Sciatic nerve (tissue), 2 donors: Measurements from ENCODE around the gene DEAF1. TPM values are rescaled to one million over a fixed set of nuclear protein-coding genes. Genes with fewer than 3 reads are reported as not detected.
"Not testable (repeated sequence)": the region's sequence is repeated elsewhere in the genome, so short reads cannot be mapped to it uniquely, and the experiment has no call there.

ENCODE experiments used
- ATAC-seq: fragments of 200-7000 bp; cut with Tn5 transposase; one replicate; pipeline ENCODE4 v1.9.1; 2020; ENCODE audit warnings: mild to moderate bottlenecking, moderate library complexity
- DNase-seq: peaks from one replicate; pipeline ENCODE4 v3.0.0-alpha.2; 2020; ENCODE audit warnings: low spot score
- intact Hi-C: fragments of 100-400 bp; cut with DNase I; formaldehyde crosslinking; loops from one replicate; pipeline ENCODE4 v1.14.2; 2022
- total RNA-seq: library from RNA; stranded (reverse); fragmentation: NEBNext Ultra II Directional; extraction: Animal tissue kit (Norgen Biotek cat#: 25700); gene quantifications from one replicate; pipeline ENCODE4 v1.2.1, GENCODE V29; 2021
- donor health status: DM: no; HTN: no; CAD: no.
- donor health status: DM: no; HTN: no; CAD: no.

The DEAF1 gene
- total RNA-seq, 1 donor from 2014 or later, result 52.8 TPM

- intact Hi-C loops, result no loop called here
- ATAC-seq (no peak), DNase-seq (no peak)
Observed at GRCh38 chr11:656866-657265, 38.2 kb downstream of the DEAF1 start.

- ATAC-seq, result no peak
- no peak for DNase-seq
- intact Hi-C loops, result no loop called here
Observed at GRCh38 chr11:656426-656825, 38.6 kb downstream of the DEAF1 start.

- intact Hi-C loops, result no loop called here
- ATAC-seq (no peak), DNase-seq (no peak)
Observed at GRCh38 chr11:655036-655726, 39.8 kb downstream of the DEAF1 start.

- ATAC-seq, DNase-seq, intact Hi-C loops: not testable (repeated sequence)
Observed at GRCh38 chr11:654444-654843, 40.6 kb downstream of the DEAF1 start.

- intact Hi-C loops, result no loop called here
- ATAC-seq (no peak), DNase-seq (no peak)
Observed at GRCh38 chr11:653837-654236, 41.2 kb downstream of the DEAF1 start.

GRCh38 chr11:653136-653535 lies 41.9 kb downstream of the DEAF1 start:
- ATAC-seq, DNase-seq, intact Hi-C loops: not testable (repeated sequence)

- intact Hi-C loops, result no loop called here
- DNase-seq (no peak), ATAC-seq (no peak)
Observed at GRCh38 chr11:650482-650881, 44.5 kb downstream of the DEAF1 start.

GRCh38 chr11:647672-648158 lies 47.3 kb downstream of the DEAF1 start:
- ATAC-seq, intact Hi-C loops, DNase-seq: not testable (repeated sequence)

GRCh38 chr11:646214-646613 lies 48.8 kb downstream of the DEAF1 start:
- ATAC-seq (no peak), DNase-seq (no peak)
- intact Hi-C loops, result no loop called here

- no peak for ATAC-seq
- intact Hi-C loops, result no loop called here
- DNase-seq, result no peak
Observed at GRCh38 chr11:645536-645935, 49.5 kb downstream of the DEAF1 start.

- DNase-seq (no peak), ATAC-seq (no peak)
- intact Hi-C loops, result no loop called here
Observed at GRCh38 chr11:643849-644738, 50.9 kb downstream of the DEAF1 start.

- no peak for DNase-seq
- no peak for ATAC-seq
- intact Hi-C loops, result no loop called here
Observed at GRCh38 chr11:643366-643765, 51.7 kb downstream of the DEAF1 start.

GRCh38 chr11:641806-642370 lies 53.1 kb downstream of the DEAF1 start:
- DNase-seq, result no peak
- intact Hi-C loops, result no loop called here
- ATAC-seq, result no peak

GRCh38 chr11:640021-640706 lies 54.9 kb downstream of the DEAF1 start:
- DNase-seq (no peak), ATAC-seq (no peak)
- intact Hi-C loops, result no loop called here

- intact Hi-C loops, result no loop called here
- no peak for DNase-seq
- no peak for ATAC-seq
Observed at GRCh38 chr11:639332-639955, 55.6 kb downstream of the DEAF1 start.

- ATAC-seq (no peak), DNase-seq (no peak)
- intact Hi-C loops, result no loop called here
Observed at GRCh38 chr11:638631-639331, 56.2 kb downstream of the DEAF1 start.

- ATAC-seq (no peak), DNase-seq (no peak)
- intact Hi-C loops, result no loop called here
Observed at GRCh38 chr11:637593-638521, 57.2 kb downstream of the DEAF1 start.

- no peak for DNase-seq
- no peak for ATAC-seq
- intact Hi-C loops, result no loop called here
Observed at GRCh38 chr11:637333-637592, 57.8 kb downstream of the DEAF1 start.
